GM21825 (cell line): ENCODE results near the gene DUOX1.

Experiments used
- ATAC-seq: cut with Tn5 transposase; IDR thresholded peaks from one replicate; pipeline ENCODE4 v1.9.1; 2021; ENCODE audit warnings: mild to moderate bottlenecking, moderate library complexity; ENCODE audit not compliant: unreplicated experiment

The DUOX1 gene

DNA sequence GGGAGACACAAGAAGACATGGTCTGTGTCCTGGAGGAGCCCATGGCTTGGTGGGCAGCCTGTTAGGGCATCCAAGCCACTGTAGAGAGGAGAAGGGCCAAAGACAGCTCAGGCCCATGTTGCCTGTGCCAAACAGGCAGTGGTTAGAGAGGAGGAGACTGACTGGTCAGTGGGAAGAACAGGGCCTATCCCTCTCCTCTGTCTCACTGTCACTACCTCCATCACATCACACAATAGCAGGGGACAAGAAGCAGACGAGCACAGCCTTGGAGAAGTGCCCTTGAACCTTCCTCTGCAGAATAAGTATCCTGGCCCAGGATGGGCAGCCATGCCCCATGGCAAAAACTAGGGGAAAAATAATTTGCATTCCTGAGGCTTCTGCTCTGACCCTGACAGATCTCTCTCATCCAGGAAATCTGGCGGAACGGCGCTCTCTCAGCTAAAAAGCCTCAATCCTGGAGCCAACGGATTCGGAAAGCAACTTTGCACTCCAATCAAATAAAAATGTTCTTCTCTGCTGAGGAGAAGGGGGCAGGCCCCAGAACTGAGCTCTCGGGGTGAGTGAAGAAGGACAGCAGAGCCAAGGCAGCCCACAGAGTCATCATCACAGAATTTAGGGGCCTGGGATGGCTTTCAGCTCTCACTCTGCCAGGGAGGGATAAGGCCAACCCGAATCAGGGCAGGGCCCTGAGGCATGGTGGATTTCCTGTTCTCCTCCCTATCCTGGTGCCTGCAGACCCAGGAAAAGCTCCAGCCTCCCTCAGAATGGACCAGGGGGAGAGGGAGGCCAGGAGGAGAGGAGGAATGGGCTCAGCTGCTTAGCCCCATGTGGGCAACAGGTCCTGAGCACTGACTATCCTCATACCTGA, 56.3 kb downstream of the DUOX1 start:
- no peak for ATAC-seq

DNA sequence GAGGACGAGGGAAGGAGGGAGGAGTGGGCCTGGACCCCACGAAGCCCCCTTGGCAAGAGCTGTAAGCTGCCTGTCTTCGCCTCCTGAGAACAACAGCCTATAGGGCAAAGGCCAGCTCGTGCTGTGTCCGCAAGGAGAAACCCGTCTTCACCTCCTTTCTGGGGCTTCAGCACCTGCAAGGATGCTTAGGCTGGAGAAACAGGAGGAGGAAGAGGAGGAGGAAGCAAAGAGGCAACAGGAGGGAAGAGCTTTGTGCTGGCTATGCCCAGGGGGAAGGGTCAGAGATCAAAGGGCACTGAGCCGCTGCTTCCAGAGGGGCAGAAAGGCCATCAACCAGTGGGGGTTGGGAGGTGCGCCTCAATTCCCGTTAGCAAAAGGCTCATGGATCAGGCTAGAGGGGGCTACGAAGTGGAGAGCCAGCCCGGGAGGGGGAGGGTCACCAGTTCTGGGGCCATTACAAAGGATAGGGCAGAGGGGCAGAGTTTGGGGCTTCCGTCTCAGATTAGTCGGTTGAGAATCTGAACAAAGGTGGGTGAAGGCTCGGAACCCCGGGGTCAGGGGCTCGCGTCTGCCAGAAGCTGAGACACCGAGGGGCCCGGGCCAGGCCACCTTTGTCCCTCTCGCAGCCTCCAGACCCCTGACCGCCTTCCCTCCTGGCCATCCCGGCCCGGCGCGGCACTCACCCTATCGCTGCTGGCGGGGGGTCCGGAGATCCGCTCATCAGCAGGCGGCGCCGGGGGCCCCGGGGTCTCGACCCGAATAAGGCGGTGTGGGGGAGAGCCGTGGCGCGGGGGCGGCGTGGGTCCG, 57.2 kb downstream of the DUOX1 start:
- ATAC-seq = no peak

DNA sequence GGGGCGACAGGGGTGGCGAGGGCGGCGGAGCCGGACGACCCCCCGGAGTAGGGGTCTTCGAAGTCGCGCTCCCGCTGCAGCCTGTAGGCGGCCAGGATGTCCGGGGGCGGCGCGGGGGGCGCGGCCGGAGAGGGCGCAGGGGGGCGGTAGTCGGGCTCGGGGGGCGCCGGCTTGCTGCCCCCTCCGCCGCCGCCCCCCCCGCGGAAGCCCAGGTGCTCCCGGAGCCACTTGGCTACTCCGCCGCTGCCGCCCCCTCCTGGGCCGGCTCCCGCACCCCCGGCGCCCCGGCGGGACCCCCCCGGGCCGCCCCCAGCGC, 57.7 kb downstream of the DUOX1 start:
- ATAC-seq = no peak

DNA sequence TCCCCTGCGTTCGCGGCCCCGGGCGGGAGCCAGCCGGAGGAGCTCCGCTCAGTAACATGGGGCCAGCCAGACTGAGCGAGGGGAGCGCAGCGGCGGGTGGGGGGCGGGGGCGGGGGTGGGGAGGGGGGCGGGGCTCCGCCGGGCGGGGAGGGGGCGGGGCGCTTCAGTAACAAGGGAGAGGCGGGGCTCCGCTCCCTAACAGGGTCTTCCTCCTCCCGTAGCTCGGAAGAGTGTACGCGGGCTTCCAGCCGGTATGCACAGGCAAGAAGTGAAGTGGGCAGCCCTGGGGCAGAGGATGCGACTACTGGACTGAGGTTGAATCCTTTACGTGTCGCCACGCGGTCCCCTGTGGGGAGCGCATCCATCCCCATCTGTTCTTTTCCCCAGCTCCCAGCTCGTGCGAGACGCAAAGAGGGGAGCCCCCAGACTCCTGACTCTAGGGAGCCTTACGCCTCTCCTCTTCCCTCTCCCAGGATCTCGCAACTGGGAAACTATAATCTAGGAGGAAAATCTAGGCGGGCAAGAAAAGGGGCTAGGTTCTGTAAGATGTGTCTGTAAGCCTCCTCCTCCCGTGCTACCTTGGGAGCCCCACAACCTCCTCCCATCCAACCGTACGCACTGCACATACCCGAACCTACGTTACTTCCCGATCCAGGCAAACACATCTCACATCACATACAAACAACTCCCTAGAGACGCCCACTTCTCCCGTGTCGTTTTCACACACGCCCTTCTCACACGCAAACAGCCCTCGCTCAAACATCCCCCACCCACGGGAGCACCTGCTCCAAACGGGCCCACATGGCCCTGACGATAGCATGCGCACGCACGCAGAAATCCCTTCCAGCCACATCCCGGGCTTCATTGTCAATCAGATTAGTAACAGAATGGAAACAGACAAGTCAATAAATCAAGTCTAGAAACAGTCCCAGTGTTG, 58.4 kb downstream of the DUOX1 start, which contains the start of gene SHF:
Gene SHF, minus strand, starts transcription at position 73 of the 937 bp plus-strand sequence. Its CDS starts 15 bp downstream, at position 58.
- peak; percentile 50 for ATAC-seq

DNA sequence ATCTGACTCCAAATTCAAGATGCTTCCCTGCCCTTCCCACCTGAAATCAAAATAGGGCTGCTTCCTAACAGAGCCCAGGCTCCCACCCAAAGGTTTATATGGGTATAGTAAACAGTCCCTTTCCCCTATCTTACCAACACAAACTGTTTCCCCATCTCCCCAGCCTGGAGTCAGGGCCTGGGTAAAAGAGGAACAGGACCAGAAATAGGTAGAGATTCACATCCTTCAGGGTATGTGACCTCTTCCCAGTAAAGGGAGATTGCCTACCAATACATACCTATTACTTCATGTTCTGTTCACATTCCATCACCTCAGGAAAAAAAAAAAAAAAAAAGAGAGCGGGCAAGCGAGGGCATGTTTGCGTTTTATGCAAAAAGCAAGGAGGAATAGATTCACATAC, 67.7 kb downstream of the DUOX1 start:
- ATAC-seq = no peak

DNA sequence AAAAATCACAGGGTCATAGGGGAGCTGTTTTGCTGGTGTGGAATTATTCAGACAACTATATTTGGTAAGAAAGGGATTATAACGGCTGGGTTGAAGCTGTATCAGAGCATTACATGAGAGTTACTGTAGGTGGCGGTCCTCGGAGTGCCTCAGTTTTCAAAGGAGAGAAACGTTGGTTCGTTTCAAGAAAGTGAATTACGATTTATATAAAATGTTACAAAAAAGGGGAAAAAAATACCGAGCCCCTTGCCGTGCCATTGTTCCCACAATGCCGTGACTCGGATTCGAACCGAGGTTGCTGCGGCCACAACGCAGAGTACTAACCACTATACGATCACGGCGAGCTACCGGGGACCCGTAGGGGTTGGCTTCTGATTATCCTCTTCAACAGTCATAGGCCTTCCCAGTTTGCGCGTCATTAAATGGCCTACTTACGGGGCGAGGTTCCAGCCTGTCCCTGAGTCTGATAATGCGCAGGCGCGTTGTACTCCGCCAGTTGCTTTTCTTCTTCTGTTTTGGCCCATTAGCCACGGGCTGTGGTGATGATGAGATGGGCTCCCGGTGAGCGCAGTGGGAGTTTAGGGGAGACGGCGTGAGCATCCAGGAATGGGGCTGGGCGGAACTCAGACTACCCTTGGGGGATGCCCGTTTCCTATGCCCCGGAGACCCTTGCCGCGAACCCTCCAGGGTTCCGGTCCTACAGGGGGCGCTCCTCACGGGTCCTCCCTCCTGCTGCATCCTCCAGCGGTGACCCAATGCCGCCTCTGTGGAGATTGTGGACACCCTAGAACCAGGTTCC, 68.7 kb downstream of the DUOX1 start:
- peak; percentile 58 for ATAC-seq

DNA sequence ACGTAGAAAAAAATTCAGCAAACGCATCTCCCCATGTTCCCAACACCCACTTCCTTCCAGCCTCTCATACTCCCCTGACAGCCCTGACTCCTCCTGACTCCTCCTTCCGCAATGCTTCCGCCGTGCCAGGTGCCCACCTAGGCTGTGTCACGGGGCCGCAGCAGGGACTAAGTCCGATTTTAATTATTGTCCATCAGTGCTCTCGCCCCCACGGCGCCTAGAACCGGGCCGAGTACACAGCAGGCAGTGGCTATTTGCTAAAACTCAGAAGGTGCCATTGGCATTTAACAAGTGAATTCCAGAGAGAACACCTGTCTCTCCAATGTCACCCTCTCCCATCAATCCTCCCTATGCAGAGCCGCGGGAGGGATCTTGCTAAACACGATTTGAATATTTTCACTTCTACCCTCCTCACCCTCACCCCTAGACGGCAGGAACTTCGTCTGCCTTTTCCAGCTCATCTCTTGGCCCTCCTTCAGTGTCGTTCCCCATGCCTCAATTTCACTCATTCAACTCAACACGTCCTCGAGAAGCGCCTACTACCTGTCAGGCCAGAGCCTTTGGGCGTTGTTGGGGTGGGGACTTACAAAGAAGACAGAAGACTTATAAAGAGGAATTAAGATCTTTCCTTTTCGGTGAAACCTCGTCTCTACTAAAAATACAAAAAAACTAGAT, 69.5 kb downstream of the DUOX1 start:
- peak; percentile 11 for ATAC-seq

DNA sequence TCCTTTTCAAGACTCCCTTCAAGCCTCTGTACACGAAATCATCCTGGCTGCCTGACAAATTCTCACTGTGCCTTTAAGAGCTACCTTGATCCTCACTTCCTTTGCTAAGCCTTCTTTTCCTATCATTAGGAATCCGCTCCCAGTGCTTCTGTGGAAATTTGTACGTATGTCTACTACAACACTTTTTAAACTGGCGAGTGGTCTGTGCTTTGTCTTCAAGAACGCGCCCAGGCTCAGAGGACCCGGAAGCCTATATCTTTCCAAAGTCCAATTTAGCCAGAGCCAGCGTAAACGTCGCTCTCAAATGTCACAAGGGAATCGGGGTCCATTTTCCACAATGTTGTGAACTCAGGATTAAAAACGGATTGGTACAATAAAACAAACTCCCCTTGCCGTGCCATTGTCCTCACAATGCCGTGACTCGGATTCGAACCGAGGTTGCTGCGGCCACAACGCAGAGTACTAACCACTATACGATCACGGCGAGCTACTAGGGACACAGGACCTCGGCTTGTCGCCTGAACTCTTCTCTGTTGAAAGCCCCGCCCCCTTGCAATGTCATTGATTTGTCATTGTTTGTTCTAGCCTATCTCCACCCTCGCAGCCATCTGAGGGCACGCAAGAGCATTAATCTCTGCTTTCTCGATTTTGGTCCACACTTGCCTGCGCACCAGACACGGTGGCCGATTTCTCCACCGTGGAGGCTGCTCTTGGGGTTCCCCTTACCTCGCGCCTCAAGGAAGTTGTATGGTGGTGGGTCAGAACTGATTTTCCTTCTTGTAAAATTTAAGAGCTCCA, 70.4 kb downstream of the DUOX1 start:
- peak; percentile 40 for ATAC-seq

DNA sequence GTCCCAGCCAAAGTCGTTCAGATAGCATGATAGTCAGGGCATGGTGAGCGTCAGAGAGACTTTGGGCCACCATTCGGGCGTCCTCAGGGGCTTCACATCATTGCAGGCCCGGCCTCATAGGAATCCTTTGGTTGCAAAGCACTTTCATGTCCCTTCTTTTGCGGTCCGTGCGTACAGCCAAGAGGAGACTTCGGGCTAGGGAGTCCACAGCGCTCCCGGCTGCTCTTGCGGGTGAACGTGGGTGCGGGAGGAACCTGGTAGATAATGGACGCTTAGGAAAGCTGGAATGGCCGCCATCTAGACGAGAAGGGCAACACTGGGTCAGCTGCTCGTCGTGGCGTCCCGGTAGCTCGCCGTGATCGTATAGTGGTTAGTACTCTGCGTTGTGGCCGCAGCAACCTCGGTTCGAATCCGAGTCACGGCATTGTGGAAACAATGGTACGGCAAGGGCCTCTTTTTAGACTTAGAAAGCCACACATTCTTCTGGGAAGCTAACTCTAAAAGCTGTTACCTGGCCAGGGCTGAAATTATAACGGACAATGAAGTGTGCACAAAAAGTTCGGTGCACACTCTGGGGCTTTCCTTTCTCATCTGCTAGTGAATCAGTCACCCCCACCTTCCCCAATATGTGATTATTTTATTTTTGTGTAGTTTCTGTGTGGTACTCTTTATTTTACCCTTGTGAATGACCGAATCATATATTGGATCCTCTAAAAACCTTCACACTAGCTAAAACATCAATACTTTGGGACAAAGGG, 71.2 kb downstream of the DUOX1 start:
- peak; percentile 17 for ATAC-seq

DNA sequence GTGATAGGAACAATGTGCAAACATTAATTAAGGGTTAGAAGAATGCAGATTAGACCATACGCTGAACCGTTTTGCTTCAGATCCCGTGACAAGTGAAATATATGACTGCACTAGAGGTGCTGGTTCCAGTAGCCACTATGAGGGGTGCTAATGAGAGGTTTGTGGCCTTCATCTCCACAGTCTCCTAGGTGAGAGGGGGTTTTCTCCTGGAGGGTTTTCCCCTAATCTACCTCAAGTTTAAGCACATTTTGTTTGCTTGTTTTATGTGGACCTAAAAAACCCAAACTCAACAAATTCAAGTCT, 71.7 kb downstream of the DUOX1 start:
- no peak for ATAC-seq

DNA sequence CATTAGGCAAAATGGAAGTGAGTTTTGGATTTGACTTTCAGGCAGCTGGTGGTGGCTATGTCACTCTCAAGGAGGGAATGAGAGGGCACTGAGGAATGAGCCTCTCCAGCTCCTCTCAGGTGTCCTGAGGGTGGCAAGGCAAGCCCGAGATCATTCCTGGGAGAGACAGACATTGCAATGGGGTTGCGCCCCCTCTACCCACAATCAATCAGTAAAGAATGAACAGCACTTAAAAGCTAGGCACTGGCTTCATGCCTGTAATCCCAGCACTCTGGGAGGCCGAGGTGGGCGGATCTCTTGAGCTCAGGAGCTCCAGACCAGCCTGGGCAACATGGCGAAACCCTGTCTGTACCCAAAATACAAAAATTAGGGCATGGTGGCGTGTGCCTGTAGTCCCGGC, 72.1 kb downstream of the DUOX1 start:
- no peak for ATAC-seq

DNA sequence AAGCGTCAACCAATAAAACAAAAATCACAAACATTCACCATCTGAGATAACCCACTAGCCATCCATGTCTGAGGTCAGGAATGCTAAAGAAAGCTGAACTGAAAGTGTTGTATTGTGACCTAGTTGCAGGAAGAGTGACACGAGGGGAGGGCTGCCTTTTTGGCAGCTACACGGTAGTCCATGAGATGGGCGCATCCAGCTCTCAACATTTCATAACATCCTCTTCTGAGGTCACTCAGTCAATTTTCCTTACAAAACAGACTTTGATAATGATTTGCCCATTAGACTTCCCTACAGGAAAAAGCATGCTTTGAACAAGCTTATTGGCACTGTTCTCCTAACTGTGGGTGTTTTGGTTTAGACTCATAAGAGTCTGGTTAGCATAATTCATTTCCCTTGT, 73.4 kb downstream of the DUOX1 start:
- ATAC-seq = no peak

DNA sequence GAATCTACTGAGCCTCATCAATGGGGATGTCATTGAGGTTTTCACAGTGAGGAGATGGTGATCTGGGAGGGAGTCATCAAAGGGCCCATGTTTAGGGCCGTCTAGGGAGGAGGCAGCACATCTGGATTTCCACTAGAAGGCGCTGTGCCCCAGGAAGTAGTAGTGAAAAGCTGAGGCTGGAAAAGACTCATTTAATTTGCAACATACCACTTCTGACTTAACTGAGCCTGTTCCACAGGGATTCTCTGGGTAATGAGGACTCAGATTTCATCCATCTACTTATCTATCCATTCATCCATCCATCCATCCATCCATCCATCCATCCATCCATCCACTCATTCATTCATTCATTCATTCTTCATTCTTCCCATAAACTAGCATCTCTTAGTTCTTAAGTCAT, 75.4 kb downstream of the DUOX1 start:
- no peak for ATAC-seq

DNA sequence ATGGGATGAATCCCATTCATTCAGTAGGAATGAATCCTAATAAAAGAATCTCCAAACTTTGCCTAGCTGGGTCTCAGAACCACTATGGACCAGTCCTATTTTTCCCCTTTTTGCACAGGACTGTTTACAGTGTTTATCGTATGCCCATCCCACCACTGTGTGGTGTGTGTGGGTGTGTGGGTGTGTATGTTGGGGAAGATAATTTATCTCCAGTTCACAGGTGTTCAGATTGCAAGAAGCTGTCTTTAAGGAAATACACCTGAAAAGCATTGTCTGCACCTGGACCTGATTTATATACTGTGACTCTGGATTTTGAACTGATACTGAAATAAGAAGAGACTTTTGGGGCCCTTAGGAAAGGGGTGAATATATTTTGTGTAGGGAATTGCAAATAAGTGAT, 82.7 kb downstream of the DUOX1 start:
- ATAC-seq = no peak
